Stimulated activated CD8-positive, alpha-beta memory T cell treated with anti-CD3 and anti-CD28 coated beads, Interleukin-12 subunit alpha, Interleukin-12 subunit beta, amount 100 ng/mL, for 24 hours (primary cell): ENCODE measurements around the gene KCND1.

Experiments used
- DNase-seq: peaks from one replicate; pipeline ENCODE4 v3.0.0-alpha.2; 2020; ENCODE audit errors: extremely low read depth

The KCND1 gene

GRCh38 chrX:48974574-48974973 lies 2.9 kb upstream of the KCND1 start:
- DNase-seq: no peak

DNA sequence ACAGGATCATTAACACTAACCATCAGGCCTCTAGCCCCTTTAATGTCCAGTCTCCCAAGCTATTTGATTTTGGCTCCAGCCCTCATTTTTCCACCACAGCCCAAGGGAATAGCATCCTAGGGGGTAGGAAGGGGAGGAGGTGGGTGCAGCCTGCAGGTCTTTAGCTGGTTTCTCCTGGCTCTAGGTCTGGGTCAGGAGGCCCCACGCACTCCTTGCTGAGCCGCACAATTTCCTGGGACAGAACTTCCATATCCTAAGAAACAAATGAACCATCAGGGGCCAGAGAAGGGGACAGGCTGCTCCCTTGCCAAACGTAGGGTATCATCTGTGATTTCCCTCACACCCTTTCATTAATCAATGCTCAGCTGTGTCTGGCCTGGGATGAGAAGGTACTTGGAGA lies 2.4 kb upstream of the KCND1 start:
- no peak for DNase-seq

DNA sequence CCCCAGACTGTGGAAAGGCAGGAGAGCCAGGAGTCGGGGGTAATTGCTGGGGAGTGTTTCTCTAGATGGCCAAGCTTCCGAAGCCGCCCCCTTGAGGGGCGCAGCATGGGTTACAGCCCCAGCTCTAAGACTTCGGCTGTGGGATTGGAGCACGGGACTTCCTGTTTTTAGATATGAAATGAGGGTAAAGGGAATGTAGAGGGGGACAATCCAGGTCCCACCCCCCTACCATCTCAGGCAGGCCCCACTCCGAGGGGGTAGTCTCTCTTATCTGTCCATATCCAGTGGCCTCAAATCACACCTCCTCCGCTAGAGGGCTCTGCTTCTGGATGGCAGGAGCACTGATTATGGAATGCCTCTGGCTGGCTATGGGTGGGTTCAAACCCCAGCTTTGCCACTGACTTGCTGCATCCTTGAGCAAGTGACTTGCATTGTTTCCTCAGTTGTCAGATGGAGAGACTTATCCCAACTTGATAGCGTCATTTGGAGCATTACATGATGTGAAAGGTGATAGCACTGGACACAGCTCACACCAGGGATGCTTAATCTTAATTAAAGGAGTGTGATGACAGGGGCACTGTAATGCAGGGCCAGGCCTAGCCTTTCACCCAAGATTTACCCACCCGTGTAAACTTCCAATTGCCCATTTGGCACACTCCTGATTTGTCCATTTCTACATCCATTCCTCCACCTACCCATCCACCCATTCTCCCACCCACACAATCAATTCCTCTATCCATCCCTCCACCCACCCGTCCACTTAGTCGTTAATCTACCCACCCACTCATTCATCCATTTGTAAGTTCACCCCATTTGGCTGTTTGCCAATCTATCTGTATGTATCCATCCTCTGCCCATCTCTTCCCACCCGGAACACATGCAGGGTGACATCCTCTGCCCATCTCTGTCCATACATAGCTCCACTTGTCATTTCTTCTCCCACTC lies 848 bp upstream of the KCND1 start:
- no peak for DNase-seq

DNA sequence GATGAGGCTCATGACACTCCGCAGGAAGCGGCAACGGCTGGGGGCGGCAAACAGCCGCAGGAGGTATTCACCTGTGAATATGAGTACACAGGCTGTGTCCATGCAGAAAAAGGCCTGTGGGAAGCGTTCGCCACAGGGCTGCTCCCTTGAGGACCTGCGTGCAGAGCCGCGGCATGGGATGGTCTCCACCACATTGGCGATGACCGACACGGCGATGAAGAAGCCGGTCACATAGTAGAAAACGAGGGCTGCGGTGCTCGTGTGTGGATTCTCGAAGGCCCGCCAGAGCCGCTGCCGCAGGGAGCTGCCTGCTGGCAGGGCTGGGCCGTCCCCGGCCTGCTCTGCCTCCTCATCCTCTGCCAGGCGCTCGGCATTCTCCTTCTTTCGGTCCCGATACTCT lies 2.2 kb downstream of the KCND1 start:
- DNase-seq: no peak

DNA sequence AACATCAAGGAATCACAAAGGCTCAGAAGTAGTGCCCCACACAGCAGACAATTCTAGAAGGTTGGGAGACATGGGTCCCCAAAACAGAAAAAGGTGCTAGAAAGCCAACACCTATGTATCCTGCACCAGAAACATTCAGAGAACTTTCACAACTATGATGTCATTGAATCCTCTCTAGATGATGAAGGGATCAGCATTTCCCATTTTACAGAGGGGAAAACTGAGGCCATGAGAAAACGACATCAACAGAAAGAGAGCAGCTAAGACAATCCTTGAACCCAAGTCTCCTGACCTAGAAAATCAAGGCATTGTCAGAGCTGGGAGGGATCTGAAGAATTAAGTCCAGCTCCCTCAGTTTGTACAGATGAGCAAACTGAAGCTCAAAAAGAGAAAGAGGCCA lies 3.3 kb downstream of the KCND1 start:
- DNase-seq: no peak

DNA sequence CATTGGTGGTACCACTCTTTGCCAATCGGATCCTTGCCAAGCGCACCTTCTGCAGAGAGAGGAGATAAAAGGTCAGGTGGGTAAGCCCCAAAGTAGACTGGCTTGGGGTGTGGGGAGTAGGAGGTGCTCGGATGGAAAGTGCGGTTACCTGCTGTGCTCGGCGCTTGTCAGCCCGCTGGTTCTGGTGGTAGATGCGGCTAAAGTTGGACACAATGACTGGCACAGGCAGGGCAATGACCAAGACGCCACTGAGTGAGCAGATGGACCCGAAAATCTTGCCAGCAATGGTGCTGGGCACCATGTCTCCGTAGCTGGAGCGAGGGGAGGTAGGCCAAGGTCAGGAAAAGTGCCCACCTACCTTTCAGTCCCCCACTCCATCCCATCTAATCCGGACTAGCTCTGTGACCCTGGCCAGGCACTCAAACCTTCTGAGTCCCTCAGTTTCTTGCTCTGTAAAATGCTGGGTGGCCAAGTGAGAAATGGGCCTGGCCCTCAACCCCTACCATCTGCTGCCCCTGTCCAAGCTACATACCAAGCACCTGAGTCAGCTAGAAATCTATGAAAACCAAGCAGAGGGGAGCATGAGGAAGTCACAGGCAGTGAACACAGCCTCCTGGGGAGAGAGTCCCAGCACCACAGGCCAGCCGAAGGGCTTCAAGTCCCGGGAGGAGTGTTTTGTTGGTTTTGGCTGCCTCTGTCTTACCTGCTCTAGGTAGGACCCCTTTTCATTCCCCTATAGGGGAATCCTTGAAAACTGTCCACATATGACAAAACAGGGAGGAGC lies 4.7 kb downstream of the KCND1 start:
- DNase-seq: no peak

- DNase-seq: no peak
Observed at GRCh38 chrX:48965959-48966358, 5.7 kb downstream of the KCND1 start.

GRCh38 chrX:48961585-48962091 lies 10.0 kb downstream of the KCND1 start:
- no peak for DNase-seq

- no peak for DNase-seq
Observed at GRCh38 chrX:48960291-48960690, 11.4 kb downstream of the KCND1 start.

GRCh38 chrX:48958635-48959094 lies 13.0 kb downstream of the KCND1 start:
- DNase-seq: no peak

GRCh38 chrX:48957827-48958634 lies 13.6 kb downstream of the KCND1 start:
- peak; percentile 73 for DNase-seq

- peak; percentile 65 for DNase-seq
Observed at GRCh38 chrX:48957477-48957826, 14.2 kb downstream of the KCND1 start, which contains the start of gene OTUD5. OTUD5 (minus strand) TSS chrX:48957607; CDS start chrX:48957570, 37 bp downstream.

DNA sequence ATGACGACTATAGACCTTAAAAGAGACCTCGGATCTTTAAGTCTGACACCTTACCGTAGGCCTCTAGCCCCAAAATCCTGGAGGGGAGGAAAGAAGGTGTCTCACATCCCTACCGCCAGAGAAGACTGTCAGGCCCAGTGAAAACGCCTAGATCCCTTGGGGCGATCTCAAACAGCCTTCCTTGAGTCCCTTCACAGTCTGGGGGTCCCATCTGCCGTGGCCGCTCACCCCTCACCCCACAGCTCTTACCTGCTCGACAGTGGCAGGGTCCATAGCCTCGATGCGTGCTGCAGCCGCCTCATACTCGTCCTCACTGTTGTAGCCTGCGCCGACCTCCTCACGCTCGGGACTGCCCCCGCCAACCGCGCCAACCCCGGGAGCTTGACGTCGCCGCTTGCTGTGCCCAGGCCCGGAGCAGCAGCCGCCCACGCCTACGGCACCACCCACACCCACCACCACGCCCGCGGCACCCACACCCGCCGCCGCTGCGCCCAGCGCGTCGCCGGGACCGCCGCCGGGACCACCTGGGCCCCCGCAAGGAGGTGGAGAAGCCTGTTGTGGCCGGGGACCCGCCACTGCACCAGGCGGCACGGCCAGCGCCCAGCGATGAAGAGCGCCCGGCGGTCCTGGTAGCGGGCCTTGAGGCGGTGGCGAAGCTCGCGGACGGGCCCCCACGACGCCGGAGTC lies 14.8 kb downstream of the KCND1 start:
- DNase-seq: no peak

DNA sequence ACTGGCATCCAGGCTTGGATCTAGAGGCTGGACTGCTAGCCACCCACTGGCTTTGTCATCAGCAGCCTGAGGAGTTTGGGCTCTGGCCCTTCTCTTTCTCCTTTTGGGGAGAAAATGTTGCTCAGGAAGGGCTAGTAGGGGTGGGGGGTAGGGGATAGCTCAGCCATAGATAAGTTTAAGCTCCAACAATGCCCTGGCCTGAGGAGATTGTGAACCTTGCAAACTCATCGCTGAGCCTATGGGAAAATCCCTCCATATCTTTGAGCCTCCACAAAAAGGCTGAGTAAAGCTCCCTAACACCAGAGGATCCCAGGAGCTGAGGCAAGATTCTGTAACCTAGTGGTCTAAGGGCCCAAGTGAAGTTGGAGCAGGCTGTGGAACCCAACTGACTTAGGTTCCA lies 23.1 kb downstream of the KCND1 start:
- no peak for DNase-seq

GRCh38 chrX:48945517-48946348 lies 25.9 kb downstream of the KCND1 start:
- no peak for DNase-seq

DNA sequence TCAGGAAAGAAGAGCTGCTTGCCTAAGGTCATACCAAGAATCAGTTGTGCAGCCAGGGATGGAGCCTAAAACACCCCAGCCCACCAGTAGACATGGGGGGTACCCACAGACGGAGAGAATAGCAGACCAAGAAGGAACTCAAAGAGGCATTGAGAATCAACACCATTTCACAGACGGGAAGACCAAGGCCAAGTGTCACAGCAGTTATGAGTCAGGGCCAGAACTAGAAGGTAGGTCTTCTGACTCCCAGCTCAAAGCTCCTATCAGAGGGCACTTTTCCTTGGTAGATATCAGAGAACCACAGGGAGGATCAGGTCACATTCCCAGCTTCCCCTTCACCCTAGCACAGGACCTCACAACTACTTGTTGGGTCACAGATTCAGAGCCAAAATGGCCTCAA lies 28.7 kb downstream of the KCND1 start:
- no peak for DNase-seq

DNA sequence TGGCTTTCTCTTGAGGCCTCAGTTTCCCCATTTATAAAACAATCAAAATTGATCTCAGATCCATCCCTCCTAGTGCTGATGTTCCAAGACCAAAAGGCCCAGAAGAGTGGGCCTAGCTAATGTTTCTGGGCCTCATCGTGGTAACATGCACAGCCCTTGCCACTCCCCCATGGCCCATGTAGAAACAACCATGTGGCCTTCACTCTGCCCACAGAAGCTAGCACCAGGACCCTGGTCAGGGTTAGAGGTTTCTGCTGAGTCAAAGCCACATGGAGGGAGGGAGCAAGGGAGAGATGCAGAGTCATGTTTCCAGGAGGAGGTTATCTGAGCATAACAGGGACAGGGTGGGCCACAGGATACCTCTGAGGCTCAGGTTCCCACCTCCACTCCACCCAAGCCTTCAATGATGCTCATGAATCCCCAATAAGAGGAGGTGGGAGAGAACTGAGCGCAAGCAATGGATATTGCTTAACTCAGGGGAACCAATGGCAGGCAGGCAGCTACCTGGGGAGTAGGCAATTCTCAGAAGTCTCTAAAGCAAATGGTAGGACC lies 31.2 kb downstream of the KCND1 start:
- no peak for DNase-seq

DNA sequence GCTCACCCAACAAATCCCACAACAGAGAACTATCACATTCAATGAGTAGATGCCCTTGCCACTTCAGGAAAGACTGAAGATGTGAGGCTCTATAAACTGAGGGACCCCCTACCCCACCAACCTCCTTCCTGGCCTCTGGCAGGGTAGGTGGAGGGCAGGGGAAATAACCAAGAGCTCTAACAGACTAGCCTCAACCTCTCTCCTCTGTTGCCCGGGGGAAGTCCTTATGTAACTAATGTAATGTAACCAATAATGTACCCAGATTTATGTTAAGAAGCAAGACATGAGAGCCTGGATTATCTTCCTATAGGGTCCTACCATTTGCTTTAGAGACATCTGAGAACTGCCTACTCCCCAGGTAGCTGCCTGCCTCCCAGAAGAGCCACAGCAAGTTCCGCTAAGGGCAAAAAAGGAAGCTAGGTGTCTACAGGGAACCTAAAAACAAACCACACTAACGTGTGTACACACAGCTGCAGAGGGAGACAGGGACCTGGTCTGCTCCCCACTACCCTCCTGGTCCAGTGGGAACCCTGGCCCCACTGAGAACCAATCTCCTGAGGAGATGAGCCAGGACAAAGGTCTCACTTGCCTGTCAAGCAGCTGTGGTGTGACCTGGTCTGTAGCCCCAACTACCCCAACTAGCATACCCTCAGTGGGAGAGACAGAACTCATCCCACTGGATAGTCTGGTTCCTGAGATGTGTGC lies 32.0 kb downstream of the KCND1 start:
- no peak for DNase-seq

- DNase-seq: no peak
Observed at GRCh38 chrX:48938721-48939425, 32.8 kb downstream of the KCND1 start.
